Measurements from ENCODE around the gene UQCC2.

- no peak for TF ChIP-seq EZH2 (IDR thresholded peaks at IDR 0.05; ENCODE audit: borderline replicate concordance, low read length)
- TF ChIP-seq, protein P1, sequence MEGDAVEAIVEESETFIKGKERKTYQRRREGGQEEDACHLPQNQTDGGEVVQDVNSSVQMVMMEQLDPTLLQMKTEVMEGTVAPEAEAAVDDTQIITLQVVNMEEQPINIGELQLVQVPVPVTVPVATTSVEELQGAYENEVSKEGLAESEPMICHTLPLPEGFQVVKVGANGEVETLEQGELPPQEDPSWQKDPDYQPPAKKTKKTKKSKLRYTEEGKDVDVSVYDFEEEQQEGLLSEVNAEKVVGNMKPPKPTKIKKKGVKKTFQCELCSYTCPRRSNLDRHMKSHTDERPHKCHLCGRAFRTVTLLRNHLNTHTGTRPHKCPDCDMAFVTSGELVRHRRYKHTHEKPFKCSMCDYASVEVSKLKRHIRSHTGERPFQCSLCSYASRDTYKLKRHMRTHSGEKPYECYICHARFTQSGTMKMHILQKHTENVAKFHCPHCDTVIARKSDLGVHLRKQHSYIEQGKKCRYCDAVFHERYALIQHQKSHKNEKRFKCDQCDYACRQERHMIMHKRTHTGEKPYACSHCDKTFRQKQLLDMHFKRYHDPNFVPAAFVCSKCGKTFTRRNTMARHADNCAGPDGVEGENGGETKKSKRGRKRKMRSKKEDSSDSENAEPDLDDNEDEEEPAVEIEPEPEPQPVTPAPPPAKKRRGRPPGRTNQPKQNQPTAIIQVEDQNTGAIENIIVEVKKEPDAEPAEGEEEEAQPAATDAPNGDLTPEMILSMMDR (conservative IDR thresholded peaks at IDR 0.05 in 1 of 2, IDR thresholded peaks at IDR 0.05 in 1 of 2; ENCODE audit: extremely low read depth in 1 of 2, insufficient read depth in 1 of 2, low read depth in 1 of 2, low read length in 2 of 2), result no peak
Measured at GRCh38 chr6:33725222-33725621, 13.7 kb upstream of the UQCC2 start.

All from mammary epithelial cell (primary cell).